PC-3 (cell line): Measurements from ENCODE around the gene MTMR2.

Experiments used
- CTCF ChIP-seq: fragments of 300-600 bp; sonication (generic); conservative IDR thresholded peaks from 2 replicates; pipeline ENCODE4 v1.5.1; 2017; ENCODE audit warnings: antibody characterized with exemption, low read depth, mild to moderate bottlenecking, low read length
- EZH2 ChIP-seq: fragments of 300-600 bp; sonication (generic); IDR thresholded peaks from one replicate; pipeline ENCODE4 v1.6.1; 2017; ENCODE audit warnings: antibody characterized with exemption, mild to moderate bottlenecking, low read length; ENCODE audit not compliant: unreplicated experiment
- EZH2phosphoT487 ChIP-seq: fragments of 300-600 bp; sonication (generic); IDR thresholded peaks from 2 replicates; pipeline ENCODE4 v1.6.1; 2018; ENCODE audit warnings: mild to moderate bottlenecking, antibody characterized with exemption, low read length, borderline replicate concordance

- TF ChIP-seq CTCF (no peak), EZH2 (no peak), EZH2phosphoT487 (no peak)
Measured at GRCh38 chr11:95800438-95800837, 123.5 kb downstream of the MTMR2 start.
